GM12878 (cell line): ENCODE data around the gene PI4K2A.

Experiments
- SIN3A ChIP-seq: IDR thresholded peaks from 2 replicates; pipeline ENCODE4 v1.6.1; 2012; ENCODE audit warnings: low read depth, low read length, improper control_type of control experiment
- ZNF592 ChIP-seq: fragments of 450-650 bp; IDR thresholded peaks from 2 replicates; pipeline ENCODE4 v1.6.1; 2017; ENCODE audit warnings: mild to moderate bottlenecking, moderate library complexity

- TF ChIP-seq SIN3A (no peak), ZNF592 (no peak)
Measured at GRCh38 chr10:97664282-97664850, 23.9 kb downstream of the PI4K2A start.
